Measurements from ENCODE around the gene GRIN3B.
"Not testable (repeated sequence)": the region's sequence is repeated elsewhere in the genome, so short reads cannot be mapped to it uniquely, and the experiment has no call there.

GRIN3B gene

DNA sequence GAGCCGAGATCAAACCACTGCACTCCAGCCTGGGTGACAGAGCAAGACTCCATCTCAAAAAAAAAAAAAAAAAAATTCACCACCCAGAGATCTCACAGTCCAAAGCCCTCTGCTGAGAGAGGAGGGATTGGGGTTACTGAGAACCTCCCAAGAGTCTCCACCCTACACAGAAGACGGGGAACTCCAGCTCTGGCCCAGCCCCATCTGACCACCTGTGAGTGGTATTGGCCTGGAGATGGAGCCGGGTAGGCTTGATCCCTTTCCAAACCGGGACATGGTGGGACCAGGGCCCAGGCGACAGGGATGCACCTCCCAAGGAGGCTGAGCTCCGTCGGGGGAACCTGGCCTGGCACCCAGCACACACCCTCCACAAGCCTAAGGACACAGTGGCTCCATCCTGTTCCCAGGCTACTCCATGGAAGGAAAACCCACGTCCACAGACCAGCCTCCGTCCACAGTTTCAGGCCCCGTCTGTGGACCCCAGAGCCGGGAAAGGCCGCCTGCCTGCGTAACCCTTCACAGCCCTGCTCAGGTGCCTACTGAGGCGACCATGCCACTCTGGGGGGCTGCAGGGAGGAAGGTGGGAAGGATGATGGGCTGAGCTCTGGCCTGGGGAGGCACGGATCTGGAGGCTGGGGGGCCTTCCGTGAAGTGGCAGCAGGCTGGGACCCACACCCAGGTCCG is 18.9 kb downstream of the GRIN3B start:
- FAIRE-seq (no peak), DNase-seq (ENCODE audit: low spot score) (no peak)

DNA sequence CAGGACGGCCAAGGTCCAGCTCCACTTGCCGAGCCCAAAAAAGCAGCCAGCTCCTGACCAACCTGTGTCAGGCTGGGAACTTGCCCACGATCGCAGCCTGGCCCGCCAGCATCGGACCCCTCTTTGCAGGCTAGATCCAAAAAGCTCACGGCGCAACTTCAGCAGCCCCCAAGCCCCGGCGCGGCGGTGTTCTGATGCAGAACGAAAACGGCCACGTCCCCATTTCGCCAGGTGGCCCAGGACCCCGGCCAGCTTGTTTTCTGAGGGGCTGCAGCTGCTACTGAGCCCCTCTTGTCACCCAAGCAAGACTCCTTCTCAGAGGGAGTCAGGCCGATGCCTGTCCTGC is 19.4 kb downstream of the GRIN3B start:
- FAIRE-seq (no peak), DNase-seq (ENCODE audit: low spot score) (no peak)

DNA sequence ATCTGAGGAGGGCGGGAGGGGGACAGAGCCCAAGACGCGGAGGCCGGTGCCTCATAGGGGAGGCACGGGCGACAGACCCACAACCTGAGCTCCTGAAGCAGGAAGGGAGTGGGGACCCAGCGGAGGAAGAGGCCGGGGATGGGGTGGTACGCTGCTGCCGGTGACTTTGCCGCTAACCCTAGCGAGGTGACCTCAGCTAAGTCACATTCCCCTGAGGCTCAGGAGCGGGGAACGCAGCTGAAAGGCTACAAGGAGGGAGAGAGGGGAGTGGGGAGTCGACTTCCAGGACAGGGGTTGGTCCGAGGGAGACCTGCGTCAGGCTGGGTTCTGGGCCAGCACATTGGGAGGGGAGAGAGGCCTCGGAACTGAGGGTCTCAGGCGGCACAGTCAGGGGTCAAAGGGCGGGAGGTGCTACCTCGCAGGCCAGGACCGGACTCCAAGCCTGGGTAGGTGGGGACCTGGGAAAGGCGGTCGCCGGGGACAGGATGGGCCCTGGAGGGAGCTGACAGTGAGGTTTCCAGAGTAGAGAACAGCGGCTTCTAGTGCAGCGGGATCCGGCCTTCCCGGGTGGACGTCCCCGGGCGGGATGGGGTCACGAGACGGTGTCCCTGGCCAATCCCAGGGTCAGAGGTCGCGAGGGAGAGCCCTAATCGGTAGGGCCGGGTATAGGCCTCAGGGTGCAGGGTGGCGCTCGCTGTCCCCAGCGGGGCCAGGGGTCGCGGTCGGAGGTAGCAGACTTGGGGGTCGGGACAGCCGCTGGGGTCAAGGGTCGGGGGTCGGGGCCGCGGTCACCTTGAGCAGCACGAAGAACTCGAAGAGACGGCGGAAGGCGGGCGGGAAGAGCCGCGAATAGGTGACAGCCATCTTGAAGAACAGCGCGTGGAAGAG is 20.0 kb downstream of the GRIN3B start:
- FAIRE-seq = no peak
- DNase-seq (ENCODE audit: low spot score) = no peak

DNA sequence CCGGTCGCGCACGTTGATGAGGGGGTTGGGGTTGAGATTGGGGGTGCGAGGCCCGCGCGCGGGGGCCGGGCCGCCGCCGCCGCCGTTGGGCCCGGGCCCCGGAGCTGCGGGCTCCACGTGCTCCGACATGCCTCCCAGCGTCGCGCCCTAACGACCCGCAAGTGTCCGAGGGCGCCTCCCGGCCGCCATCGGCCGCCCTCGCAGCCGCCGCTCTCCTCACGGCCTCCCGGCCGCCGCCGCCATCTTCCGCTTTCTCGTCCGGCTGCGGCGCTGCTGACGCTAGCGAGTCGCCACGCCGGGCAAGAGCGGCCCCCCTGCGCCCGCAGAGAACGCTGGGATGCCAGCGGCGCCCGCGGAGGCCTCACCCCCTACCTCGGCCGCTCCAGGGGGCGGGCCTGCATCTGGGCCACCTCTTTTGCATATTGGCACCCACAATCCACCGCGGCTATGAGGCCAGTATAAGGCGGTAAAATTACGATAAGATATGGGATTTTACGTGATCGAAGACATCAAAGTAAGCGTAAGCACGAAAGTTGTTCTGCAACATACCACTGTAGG is 20.7 kb downstream of the GRIN3B start, which contains the start of gene TMEM259:
Gene TMEM259, minus strand, starts transcription at position 256 of the 558 bp plus-strand sequence. Its CDS starts 127 bp downstream, at position 129.
- peak; percentile 73 for FAIRE-seq
- peak; percentile 95 for DNase-seq (ENCODE audit: low spot score)

DNA sequence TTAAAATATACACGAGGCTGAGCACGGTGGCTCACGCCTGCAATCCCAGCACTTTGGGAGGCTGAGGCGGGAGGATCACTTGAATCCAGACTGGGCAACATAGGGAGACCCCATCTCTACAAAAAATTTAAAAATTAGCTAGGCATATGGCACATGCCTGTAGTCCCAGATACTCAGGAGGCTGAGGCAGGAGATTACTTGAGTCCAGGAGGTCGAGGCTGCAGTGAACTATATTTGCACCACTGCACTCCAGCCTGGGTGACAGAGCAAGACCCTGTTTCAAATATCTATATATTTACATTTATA is 23.6 kb downstream of the GRIN3B start:
- not testable (repeated sequence) for DNase-seq (ENCODE audit: low spot score); FAIRE-seq

DNA sequence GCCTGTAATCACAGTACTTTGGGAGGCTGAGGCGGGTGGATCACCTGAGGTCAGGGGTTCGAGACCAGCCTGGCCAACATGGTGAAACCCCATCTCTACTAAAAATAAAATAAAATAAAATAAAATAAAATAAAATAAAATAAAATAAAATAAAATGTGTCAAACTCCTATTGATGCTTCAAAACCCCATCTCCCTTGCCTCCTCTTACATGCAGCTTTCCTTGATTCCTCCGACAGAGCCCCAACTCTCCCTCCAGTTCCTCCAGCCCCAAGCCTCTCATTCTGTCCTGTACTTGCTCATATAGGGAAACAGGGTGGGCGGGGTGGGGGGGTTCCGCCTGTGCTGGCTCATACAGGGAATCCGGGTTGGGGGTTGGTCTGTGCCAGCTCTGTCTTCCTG is 24.9 kb downstream of the GRIN3B start:
- FAIRE-seq; DNase-seq (ENCODE audit: low spot score): not testable (repeated sequence)

DNA sequence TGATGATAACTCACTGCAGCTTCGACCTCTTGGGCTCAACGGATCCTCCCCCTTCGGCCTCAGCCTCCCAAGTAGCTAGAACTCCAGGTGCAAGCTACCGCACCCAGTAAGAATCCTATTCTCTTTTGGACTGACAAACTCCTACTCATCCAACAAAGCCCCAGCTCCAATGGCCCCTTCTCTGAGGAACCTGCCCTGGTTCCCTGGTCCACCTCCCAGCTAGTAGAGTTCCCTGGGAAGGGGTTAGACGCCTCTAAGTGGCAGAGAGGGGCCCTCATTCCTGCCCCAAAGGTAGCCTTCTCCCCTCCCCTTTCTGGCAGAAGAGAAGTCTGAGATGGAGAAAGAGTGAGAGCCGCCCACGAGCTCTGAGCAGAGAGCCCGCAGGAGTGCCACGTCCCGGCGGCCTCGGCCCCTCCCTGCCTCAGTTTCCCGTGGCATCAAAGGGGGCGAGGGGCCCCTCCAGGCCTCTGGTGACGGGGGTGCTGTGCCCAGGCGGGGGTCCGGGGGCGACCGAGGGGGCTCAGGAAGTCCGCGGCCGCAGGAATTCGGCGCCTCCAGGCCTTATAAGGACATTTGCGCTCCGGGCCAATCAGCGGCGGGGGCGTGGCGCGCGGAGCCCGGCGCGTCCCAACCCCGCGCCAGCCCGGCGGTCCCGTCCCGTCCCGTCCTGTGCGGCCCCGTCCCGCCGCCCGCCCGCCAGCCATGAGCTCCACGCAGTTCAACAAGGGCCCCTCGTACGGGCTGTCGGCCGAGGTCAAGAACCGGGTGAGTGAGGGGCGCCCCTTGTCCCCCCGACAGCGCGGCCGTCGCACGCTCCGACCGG is 26.0 kb downstream of the GRIN3B start, which contains the start of gene CNN2:
Gene CNN2, plus strand, starts transcription at position 649 of the 823 bp plus-strand sequence. Its CDS starts 54 bp downstream, at position 703.
- FAIRE-seq (no peak), DNase-seq (ENCODE audit: low spot score) (peak; percentile 60)

DNA sequence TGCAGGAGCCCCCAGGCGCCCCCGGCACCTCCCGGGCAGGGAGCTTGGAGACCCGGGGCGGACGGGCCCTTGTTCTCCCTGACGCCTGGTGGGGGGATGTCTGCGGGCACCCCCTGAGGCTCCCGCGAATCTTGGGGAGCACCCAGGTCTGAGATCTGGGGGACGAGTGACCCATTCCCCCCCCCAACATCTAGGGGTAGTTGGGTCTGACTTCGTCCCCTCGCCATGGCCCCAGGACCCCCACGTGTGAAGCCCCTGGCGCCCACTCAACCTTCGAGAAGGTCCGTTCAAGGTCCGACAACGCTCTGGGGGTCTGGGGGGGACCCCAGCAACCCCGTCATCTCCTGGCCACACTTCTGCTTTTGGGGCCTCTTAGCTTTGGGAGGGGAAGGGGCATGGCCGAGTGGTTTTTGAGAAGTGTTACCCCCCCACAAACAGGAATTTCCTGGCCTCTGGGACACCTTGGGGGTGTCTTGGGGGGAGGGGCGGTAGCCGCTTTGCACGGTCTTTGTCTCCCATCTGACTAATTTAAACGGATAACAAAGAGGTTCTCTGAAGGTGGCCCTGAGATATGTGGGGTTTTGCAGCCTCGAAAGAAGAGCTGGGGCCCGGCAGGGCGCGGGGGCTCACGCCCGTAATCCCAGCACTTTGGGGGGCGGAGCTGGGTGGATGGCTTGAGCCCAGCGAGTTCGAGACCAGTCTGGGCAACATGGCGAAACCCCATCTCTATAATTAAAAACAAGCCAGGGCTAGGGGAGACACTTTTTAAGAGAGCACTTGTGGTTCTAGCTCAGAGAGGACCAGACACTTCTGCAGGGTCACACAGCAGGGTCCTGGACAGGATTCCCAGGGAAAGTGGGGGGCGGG is 26.8 kb downstream of the GRIN3B start:
- no peak for DNase-seq (ENCODE audit: low spot score)
- FAIRE-seq = no peak

DNA sequence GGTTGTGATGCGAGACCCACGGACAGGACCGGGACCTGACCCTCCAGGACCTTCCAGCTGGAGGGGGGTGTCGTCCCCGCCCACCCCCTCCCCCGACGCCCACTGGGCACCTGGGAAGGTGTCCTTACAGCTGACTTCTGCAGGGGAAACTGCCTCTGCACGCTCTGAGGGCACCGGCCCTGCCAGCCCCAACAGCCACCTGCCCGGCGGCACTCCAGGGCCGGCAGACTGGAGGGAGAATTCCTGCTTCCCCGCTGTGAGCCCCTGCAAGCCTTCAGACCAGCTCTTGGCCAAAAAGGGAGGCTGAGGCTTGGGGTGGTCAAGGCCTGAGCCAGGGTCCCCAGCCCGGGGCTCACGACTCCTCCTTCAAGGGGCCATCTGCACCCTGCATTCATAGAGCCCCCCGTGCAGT is 27.4 kb downstream of the GRIN3B start:
- FAIRE-seq = no peak
- DNase-seq (ENCODE audit: low spot score) = no peak

DNA sequence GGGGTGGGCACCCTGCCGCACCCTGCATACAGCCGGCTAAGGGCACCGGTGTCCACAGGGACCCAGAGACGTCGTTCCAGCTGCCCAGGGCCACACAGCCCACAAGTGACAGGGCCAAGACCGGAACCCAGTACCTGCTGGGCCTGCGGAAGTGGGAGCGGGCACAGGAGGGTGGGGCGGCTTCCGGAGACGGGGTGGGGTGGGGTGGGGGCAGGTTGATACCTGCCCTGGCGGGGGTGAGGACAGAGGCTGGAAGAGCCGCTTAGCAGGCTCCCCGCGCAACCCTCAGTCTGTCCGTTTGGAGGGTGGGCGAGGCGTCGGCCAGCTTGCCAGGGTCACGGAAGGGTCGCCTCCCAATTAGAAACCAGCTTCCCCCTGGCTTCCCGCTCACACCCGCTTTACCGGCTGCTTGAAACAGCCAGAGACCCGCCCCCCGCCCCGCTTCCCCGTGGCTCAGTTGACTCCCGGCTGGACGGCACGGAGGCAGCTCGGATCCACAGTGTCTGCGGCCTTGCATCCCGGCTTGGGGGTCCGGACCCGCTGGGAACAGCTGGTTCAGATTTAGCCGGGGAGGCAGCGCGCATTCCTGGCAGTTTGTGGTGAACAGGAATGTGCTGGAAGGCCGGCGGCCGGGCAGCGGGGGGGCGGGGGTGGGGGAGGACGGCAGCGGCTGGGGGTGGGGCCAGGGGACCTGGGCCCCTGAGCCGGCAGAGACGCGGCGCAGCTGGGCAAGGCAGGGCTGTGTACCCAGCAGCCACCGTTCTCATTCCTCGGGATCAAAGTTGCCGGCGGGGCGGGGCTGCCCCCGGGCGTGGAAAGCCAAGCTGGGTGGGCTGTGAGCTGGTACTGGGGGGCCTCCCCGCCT is 28.1 kb downstream of the GRIN3B start:
- FAIRE-seq (no peak), DNase-seq (ENCODE audit: low spot score) (peak; percentile 81)

DNA sequence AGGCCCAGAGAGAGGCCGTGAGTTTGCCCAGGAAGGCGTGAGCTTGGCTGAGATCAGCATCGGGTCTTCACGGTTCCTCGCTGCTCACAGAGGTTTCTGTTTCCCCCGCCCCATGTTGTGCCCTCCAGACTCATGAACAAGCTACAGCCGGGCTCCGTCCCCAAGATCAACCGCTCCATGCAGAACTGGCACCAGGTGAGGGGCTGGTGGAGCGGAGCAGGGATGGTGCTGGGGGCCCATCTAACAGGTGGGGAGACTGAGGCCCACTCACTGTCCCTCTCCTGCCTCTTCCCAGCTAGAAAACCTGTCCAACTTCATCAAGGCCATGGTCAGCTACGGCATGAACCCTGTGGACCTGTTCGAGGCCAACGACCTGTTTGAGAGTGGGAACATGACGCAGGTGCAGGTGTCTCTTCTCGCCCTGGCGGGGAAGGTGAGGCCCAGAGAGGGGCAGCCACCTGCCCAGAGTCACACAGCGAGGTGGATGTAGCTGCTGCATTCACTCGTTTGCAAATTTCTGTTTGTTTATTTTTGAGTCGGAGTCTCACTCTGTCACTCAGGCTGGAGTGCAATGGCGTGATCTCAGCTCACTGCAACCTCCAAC is 32.1 kb downstream of the GRIN3B start:
- FAIRE-seq (no peak), DNase-seq (ENCODE audit: low spot score) (no peak)

DNA sequence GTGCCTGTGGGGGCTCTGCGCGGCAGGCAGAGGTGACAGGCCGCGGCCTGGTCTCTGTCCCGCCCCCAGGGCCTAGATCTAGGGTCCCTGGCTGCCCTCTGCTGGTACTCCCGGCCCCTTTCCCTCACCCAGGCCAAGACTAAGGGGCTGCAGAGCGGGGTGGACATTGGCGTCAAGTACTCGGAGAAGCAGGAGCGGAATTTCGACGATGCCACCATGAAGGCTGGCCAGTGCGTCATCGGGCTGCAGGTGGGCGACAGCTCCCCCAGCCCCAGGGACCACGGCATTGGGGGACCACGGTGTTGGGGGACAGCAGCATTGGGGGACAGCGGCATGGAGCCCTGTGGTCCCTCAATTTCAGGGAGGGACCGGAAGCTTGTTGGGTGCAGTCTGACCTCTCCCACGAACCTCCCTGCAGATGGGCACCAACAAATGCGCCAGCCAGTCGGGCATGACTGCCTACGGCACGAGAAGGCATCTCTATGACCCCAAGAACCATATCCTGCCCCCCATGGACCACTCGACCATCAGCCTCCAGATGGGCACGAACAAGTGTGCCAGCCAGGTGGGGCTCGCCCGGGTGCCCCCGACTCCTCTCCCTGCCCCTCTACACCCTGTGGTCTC is 35.9 kb downstream of the GRIN3B start:
- FAIRE-seq = no peak
- DNase-seq (ENCODE audit: low spot score) = no peak

DNA sequence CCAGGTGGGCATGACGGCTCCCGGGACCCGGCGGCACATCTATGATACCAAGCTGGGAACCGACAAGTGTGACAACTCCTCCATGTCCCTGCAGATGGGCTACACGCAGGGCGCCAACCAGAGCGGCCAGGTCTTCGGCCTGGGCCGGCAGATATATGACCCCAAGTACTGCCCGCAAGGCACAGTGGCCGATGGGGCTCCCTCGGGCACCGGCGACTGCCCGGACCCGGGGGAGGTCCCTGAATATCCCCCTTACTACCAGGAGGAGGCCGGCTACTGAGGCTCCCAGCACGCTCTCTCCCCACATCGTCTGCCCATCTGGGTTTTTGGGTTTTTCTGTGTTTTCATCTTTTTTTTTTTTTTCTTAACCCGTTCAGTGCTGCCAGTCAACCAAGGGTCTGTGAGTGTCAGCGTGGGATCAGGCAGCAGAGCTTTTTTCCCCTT is 37.4 kb downstream of the GRIN3B start:
- FAIRE-seq = no peak
- no peak for DNase-seq (ENCODE audit: low spot score)

DNA sequence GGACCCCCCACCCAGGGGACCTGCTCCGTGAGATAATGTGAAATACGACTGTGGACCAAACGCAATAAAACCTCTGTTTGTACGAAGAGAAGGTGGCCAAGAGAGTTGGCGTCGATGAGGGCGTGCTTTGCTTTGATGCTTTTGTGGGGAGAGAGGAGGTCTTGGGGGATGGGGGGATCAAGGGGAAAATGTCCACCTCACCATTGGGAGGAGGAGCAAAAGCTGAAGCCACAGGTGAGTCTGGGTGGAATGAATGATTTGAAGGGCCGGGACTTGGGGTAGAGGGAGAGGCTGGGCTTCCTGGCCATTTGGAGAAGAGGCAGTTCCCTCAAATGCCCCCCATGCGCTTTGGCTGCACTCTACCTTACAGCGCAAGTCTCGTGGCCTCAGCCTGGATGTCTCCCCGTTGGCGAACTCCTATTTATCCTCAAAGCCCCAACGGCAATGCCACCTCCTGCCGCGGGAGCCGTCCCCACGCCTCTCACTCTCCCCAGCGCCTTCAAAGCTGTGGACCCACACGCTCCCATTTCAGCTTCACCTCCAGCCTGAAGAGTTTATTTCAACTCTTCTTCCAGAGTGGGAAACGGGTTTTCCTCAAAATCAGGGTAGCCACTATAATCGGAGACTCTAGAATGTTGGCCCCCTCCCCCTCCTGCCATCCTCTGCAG is 38.9 kb downstream of the GRIN3B start:
- DNase-seq (ENCODE audit: low spot score) (no peak), FAIRE-seq (no peak)

DNA sequence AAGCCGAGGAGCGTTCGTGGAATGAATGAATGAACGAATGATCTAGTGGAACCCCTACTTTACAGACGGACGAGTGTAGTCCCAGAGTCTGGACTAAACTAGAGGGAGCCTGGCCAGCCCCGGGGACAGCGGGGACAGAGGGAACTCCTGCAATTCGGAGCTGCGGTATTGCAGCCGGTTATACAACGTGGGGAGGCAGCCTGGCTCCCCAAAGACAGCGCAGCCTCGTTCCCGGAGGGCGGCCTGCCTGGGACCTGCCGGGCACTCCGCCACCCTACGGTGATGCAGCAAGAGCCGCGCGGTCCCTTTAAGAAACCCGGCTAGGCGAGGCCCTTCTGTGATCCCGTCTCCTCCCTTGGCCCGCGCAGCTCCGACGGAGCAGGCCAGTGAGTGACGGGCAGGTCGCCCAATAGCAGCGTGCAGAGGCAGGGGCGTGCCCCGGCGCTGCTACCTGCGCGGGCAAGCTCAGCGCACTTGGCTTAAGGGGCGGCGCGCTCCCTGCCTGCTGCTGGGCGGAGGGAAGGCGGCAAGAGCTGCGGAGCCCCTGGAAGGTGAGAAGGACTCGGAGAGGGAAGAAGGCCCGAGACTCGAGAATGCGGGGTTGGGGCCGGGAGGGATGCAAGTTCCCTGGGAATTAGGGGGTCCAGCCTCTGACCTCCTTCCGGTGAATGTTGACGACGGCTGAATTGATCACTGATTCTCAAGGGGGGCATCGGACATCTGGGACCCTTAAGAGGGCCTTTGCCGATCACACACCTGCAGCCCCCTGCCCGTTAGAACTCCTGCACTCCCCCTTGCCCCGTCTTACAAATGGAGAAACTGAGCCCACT is 39.6 kb downstream of the GRIN3B start, which contains the start of gene ABCA7:
Gene ABCA7, plus strand, starts transcription at position 462 of the 830 bp plus-strand sequence. CDS start 1,255 bp downstream, outside the sequence.
- peak; percentile 74 for FAIRE-seq
- DNase-seq (ENCODE audit: low spot score) = peak; percentile 98

DNA sequence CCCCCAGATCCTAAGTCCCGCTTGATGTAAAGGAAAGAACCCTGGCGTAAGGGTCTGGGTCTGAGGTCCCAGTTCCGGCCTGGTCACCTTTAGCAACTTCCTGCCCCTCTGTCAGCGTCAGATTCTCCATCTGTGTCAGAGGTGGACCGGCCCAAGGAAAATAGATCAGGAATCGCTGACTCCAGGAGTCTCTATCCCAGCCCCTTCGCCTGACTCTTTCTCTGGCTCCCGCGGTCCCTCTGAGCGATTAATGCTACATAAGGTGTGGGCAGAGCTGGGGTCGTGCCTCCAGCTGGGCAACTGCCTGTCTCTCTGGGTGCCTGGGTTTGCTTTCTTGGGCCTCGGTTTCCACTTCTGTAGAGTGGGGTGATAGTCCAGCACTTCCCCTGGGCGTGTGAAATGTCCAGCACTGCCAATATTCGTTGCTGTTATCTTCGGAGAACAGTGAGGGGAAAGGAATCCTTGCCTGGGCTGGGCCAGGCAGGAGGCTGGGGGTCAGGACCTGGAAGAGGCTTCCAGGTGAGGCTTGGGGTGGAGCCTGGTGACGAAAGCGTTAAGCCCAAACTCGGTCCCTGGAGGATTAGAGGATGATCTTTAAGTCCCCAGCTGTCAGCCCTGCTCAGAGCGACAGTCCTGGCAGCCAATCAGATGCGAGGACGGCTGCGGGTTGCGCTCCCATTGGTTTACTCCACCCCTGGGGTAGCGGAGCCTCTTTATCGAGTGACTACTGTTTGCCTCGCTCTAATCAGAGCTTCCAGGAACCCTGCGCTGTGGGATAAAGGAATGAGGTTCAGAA is 40.5 kb downstream of the GRIN3B start:
- DNase-seq (ENCODE audit: low spot score) = peak; percentile 76
- peak; percentile 66 for FAIRE-seq

Data from RCC 7860 (cell line).